Epithelial cell of esophagus (primary cell): ENCODE data around the gene UNC5C.

Experiments
- DNase-seq: peaks from one replicate; pipeline ENCODE4 v3.0.0; 2010; ENCODE audit warnings: low read depth
- H3K4me3 ChIP-seq: 2 replicates; pipeline ENCODE4 v1.5.1; 2011; ENCODE audit warnings: mild to moderate bottlenecking, low read length, control low read depth
- CTCF ChIP-seq: IDR thresholded peaks from 2 replicates; pipeline ENCODE4 v1.5.1; 2011; ENCODE audit warnings: low read depth, mild to moderate bottlenecking, low read length, control low read depth, inconsistent platforms; ENCODE audit not compliant: insufficient read depth; ENCODE audit errors: missing control alignments

The UNC5C gene

GRCh38 chr4:95191537-95191936, 357.2 kb downstream of the UNC5C start:
- H3K4me3 ChIP-seq, result no peak overlapping the region
- no peak for TF ChIP-seq CTCF
- DNase-seq, result no peak

GRCh38 chr4:95190751-95191436, 357.9 kb downstream of the UNC5C start:
- no peak for TF ChIP-seq CTCF
- H3K4me3 ChIP-seq, result no peak overlapping the region
- DNase-seq, result peak; percentile 27

GRCh38 chr4:95188701-95189370, 359.9 kb downstream of the UNC5C start:
- no peak for DNase-seq
- TF ChIP-seq CTCF, result no peak
- H3K4me3 ChIP-seq, result no peak overlapping the region

- no peak overlapping the region for H3K4me3 ChIP-seq
- no peak for DNase-seq
- no peak for TF ChIP-seq CTCF
Measured at GRCh38 chr4:95186666-95187065, 362.1 kb downstream of the UNC5C start.

GRCh38 chr4:95183656-95184408, 364.9 kb downstream of the UNC5C start:
- TF ChIP-seq CTCF, result no peak
- no peak for DNase-seq
- H3K4me3 ChIP-seq, result no peak overlapping the region

- H3K4me3 ChIP-seq, result no peak overlapping the region
- DNase-seq, result no peak
Measured at GRCh38 chr4:95181996-95182306, 366.8 kb downstream of the UNC5C start.

More at GRCh38 chr4:95181996-95182306, 366.8 kb downstream of the UNC5C start:
- no peak for TF ChIP-seq CTCF
